Stimulated activated naive CD4-positive, alpha-beta T cell (primary cell): Measurements from ENCODE around the gene FAM120A.
A peak's percentile ranks its signal among the peaks of the same experiment; 100 is the strongest.

Experiments used
- DNase-seq, 6 experiments: peaks; one replicate each; lab custom pipeline; 2025; lab: John Stamatoyannopoulos, UW

FAM120A gene

DNA sequence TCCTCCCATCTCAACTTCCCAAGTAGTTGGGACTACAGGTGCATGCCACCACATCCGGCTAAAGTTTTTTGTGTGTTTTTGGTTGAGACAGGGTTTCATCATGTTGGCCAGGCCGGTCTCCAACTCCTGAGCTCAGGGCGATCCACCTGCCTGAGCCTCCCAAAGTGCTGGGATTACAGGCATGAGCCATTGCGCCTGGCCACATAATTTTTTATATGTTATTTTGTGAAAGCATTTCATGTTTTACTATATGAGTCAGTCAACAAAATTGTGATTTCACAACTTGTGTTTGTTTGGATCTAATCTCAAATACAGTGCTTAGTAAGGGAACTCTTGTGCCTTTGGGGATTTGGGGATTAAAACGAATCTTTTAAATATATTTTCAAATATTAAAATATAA is 21.9 kb downstream of the FAM120A start:
- DNase-seq = no peak

DNA sequence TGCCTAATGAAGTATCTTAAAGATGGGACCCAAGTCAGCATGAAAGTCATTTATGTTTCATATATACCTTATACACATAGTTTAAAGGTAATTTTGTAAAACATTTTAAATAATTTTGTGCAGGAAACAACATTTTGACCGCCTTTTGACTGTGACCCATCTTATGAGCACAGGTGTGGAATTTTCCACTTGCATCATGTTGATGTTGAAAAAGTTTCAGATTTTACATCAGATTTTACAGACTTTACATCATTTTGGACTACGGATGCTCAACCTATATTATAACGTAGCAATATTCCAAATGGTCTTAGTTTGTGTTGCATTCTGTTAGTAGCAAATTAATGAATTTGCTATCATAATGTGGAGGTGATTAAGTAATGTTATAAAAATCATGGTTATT is 23.6 kb downstream of the FAM120A start:
- no peak for DNase-seq

DNA sequence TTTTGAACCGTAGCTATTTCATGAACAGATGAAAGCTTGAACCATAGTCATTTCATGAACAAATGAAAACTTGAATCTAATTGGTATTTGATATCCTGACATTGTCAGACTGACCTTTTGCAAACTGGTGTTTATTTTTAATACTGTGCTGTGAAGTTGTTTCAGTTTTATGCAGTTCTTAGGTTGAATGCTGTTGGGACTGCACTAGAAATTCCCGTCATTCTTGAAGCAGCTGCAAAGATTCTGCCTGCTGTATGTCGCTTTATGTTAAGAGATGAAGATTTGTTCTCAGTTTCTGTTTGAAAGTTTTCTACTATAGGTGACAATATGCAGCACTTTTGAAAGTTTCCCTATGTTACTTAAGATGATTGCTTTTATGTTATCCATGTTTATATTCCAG is 24.4 kb downstream of the FAM120A start:
- no peak for DNase-seq

GRCh38 chr9:93476924-93477323 is 25.4 kb downstream of the FAM120A start:
- DNase-seq = no peak

DNA sequence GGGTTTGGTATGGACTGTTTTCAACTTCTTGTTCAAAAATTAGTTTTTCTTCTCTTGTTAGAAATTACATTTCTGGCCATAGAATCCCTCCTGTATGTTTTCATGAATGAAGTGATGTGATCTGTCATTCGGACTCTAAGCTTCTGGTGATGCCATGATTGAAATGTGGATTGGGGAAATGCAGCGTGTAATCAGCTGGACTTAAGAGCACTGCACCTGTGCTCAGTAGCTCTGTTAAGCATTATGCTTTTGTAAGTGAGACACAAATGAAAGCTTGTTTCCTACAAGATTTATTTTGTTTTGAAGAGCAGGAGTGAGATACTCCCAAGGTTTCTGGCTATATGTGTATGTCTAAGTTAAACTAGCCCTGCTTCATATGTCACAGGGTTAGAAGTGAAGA is 25.9 kb downstream of the FAM120A start:
- DNase-seq = no peak

- no peak for DNase-seq
Observed at GRCh38 chr9:93479726-93480125, 28.2 kb downstream of the FAM120A start.

- DNase-seq = no peak
Observed at GRCh38 chr9:93480262-93480661, 28.8 kb downstream of the FAM120A start.

DNA sequence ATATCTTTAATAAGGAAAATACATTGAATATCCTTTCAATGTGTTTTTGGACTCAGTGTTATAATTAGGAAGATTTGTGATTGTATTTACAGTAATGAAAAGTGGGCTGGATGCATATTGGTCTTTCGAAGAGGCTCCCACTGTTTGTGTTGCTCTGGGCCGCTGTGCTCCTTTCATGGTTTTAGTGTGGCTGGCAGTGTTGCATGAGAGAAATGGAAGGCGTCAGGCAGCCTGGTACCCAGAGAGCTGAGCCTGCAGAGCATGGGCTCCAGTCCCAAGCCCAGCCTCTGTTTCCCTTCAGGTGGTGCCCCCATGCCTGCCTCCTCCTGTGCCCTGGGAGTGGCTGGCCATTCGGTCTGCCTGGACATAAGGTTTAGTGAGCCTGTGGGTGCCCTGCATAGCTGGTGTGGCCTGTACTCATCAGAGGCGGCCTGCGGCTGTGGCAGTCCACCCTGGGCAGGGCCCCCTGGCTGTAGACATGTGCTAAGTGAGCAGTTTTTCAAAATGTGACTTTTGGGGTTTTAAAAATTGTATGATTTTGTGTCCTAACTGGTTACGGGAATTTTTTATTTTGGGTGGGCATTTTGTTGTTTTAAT is 29.3 kb downstream of the FAM120A start:
- no peak for DNase-seq

- DNase-seq = no peak
Observed at GRCh38 chr9:93483497-93483896, 32.0 kb downstream of the FAM120A start.

DNA sequence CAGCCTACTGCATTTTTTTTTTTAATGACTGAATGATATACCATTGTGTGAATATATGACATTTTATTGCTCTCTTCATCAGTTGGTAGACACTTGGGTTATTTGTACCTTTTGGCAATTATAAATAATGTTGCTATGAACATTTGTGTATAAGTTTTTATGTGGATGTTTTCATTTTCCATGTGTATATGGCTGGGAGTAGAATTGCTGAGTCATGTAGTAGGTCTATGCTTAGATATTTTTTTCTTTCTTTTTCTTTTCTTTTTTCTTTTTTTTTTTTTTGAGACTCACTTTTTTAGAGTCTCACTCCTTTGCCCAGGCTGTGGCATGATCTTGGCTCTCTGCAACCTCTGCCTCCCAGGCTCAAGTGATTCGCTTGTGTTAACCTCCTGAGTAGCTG is 34.8 kb downstream of the FAM120A start:
- DNase-seq = no peak

- DNase-seq = no peak
Observed at GRCh38 chr9:93488244-93488643, 36.8 kb downstream of the FAM120A start.

- DNase-seq = no peak
Observed at GRCh38 chr9:93491593-93492232, 40.2 kb downstream of the FAM120A start.

DNA sequence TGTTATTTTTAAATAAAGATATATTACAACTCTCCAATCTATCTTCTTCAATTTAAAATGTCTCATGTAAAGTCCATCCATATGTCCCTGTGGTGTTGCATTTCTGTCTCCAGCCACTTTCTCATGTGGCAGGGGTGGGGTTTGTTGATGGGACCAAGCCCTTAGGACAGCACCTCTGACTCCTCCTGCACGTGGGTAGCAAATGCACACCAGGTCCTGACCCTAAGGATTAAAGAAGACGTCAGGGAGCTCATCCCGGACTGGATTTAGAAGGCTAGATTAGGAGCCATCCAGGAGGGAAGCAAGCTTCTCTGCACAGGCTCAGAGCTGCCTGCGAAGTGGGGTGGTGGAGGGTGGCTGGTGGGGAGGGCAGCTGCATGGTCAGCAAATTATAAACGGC is 40.8 kb downstream of the FAM120A start:
- no peak for DNase-seq

DNA sequence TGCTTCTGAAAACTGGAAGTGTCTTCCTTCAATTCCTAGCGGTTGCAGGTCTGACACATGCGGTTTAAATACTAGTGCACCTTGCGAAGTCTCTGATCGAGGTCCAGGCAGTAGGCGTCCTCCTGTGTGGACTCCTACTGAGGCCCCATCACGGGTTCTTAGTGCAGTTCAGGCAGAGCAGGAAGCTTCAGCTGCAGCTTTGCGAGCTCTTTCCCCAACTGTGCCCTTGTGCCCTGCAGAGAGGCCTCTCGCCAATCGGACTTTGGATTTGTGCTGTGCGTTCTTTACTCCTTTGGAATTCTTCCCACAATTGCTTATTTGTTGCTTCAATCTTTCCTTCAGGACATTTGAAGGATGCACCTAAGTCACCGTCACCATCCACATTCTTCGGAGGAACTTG is 42.5 kb downstream of the FAM120A start:
- DNase-seq = no peak

DNA sequence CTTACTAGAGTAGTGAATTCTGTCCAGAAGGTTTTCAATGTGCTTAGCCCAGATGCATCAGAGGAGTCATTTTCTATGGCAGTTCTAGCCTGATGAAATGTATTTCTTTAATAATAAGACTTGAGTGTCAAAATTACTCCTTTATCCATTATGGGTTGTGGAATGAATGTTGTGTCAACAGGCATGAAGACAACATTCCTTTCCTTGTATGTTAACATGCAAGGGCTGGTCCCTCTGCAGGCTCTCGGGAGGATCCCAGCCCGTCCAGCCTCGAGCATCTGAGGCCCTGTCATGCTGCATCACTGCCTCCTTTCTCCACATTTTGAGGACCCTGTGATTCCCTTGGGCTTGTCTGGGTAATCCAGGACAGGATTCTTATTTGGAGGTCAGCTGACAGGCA is 44.8 kb downstream of the FAM120A start:
- no peak for DNase-seq

DNA sequence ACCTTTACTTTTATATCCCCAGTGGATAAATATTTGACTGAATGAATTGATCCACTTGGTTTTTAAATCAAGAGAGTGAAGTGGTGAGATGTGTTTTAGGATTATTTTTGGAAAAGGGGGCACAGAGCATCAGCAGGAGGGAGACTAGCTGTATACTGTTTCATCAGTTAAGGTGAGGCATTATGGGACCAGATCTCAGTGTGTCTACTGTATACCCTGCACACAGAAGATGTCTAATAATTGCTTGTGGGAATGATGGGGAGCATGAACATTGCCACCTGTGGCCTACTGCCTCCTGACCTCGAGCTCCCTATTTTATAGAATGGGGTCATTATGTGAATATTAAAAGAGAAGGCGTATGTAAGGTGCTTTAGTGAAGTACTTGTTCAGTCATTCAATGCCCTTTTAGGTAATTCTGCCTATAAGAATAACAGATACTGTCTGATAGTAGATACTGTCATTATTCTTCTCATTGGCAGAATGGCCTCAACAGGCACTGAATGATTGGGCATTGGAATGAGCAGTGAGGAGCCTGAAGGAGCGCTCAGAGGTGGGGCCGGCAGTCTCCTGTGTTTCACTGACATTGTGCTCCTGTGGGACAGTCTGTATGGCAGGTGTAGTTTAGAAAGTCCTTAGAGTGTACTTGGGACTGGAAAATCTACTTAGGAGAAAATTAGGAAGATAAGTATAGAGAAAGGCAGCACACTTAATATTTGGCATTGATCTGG is 49.2 kb downstream of the FAM120A start:
- no peak for DNase-seq

- peak in 3 of 6 experiments; percentile 6 to 39 (median 14) for DNase-seq
Observed at GRCh38 chr9:93501406-93501805, 49.9 kb downstream of the FAM120A start.

GRCh38 chr9:93503381-93503780 is 51.9 kb downstream of the FAM120A start:
- DNase-seq = no peak

DNA sequence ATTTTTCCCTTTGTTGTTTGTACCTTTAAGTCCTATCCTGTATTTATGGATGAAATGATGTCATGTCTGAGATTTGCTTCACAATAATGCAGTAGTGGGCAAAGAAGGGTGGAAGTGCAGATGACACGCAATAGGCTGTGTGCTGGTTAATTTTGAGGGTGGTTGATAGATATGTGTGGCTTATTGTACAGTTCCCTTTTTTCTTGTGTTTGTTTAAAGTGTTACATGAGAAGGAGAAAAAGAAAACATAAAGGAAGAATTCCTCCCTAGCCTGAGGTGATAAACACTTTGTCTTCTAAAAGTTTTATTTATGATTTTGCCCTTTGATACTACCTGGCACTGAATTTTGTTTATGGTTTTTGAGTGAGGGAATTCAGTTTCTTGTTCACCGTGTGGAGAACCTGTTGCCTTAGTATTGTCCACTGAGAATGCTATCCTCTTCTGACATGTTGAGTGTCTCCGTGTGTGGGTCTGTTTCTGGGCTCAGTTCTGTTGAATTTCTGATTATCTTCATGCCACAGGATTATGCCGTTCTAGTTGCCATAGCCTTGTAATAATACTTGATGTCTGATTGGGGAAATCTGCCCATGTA is 54.2 kb downstream of the FAM120A start:
- DNase-seq = no peak

GRCh38 chr9:93507768-93508167 is 56.3 kb downstream of the FAM120A start:
- no peak for DNase-seq

DNA sequence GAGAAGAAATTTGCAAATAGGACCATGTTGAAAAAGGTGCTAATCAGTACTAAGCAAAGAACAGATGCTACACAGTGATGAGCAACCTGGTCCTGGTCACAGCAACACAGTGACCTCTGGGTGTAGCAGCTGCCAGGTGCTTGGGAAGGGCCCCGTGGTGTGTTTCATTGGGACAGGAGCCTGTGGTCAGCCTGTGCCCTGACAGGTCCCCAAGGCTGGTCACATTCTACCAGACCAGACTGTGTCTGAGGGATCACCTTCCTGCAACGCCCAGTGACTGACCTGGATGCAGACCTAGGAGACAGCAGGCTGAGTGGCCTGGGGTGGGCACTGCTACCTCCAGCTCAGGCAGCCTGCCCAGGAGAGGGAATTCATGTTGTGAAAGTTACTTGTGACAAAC is 56.7 kb downstream of the FAM120A start:
- no peak for DNase-seq

- no peak for DNase-seq
Observed at GRCh38 chr9:93509084-93509483, 57.6 kb downstream of the FAM120A start.

DNA sequence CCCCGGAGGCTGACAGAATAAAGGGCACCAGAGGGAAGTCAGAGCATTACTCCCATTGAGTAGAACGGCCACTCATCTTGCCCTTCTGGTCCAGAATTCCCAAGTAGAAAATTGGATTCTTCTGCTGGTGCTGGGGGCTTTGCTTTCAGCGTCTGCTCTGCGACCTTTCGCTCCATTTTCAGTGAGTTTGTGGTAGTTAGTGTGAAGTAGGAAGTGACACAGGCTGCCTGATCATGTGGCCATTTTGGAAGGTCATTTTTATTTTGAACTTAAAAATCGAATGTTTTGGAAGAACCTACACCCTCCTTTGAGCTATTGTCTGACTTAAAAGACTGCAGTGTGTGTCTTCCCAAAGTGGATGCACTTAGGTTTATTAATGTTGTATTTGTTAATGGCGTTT is 58.6 kb downstream of the FAM120A start:
- no peak for DNase-seq
